ENCODE results near the gene JPH3.

Gene JPH3

DNA sequence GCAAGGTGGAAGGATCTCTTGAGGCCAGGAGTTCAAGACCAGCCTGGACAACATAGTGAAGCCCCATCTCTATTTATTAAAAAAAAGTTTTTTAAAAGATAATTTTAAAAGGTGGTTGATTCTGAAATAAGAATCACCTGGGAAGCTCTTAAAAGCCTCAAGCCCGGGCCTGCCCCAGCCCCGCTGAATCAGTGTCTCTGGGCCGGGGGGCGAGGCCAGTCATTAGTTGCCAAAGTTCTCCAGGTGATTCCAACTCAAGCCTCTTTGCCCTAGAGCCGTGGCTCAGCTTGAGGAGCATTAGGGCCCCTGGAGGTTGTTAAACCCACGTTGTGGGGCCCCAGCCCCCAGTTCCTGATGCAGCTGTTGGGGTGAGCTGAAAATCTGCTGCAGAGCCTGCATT is 24.6 kb downstream of the JPH3 start:
- no peak for DNase-seq (ENCODE audit: low read depth)

DNA sequence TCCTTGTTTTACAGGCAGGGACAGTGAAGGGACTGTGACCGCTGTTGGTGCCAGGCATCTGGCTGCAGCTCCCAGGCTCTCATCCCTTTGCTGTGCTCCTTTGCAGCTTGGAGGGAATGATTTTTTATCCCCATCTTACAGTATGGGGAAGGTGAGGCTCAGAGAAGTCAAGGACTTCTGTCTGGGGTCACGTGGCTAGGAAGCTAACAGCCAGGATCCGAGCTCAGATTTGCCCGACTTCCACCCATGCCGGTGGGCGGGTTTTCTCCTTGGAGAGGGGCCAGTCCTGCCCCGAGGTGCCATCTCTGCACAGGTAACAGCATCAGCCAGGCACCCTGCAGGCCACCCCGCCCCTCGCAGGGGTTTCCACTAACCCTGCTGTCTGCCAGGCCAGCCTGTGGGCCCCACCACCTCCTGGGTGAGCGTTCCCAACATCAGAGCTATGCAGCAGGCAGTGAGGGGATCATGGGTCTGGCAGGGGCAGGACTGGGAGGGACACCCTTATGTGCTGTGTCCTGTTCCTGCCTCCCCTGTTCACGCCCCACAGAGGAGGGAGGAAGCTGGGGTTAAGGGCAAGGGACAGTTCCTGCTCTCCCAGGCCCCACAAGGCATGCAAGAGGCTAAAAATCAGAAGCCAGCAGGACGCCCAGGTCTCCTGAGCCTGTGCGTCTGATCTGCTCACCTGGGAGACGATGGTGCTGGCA is 25.4 kb downstream of the JPH3 start:
- DNase-seq (ENCODE audit: low read depth) = no peak

GRCh38 chr16:87628246-87628923 is 26.1 kb downstream of the JPH3 start:
- DNase-seq (ENCODE audit: low read depth) = no peak

DNA sequence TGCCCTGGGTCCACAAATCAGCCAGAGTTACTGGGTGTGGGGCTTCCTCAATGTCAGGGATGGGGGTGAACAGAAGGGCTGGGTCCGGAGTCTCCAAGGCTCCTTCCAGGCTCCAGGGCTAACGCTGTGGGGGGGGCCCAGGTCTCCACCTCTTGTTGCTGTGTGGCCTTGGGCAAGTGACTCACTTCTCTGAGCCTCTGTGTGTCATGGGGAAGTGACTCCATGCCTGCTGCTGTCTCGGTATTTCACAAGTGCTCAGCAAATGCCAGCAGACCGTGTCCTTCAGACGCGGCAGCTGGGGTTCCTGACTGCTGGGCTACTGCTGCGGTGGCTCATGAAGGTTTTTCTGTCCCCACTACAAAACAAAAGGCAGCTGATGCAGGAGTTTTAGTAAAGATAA is 26.6 kb downstream of the JPH3 start:
- DNase-seq (ENCODE audit: low read depth) = no peak

- DNase-seq (ENCODE audit: low read depth) = no peak
Measured at GRCh38 chr16:87631067-87631466, 28.8 kb downstream of the JPH3 start.

DNA sequence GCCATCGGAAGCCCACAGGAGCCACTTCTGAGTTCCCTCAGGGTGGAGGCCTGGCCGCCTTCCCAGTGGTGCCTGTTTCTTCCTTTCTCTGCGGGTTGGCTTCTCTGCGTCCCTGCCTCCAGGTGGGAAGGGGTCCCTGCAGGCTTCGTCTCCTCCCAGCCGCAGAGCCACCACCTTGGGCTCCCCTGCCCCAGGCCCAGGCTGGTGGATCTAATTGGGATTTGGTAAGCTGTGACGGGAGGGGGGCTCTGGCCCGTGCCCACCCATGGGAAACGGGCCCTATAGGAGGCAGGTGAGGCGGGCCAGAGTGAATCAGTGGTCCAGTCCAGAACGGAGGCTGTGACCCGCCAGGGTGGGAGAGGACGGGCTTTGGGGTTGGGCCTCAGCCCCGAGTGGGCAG is 32.1 kb downstream of the JPH3 start:
- no peak for DNase-seq (ENCODE audit: low read depth)

DNA sequence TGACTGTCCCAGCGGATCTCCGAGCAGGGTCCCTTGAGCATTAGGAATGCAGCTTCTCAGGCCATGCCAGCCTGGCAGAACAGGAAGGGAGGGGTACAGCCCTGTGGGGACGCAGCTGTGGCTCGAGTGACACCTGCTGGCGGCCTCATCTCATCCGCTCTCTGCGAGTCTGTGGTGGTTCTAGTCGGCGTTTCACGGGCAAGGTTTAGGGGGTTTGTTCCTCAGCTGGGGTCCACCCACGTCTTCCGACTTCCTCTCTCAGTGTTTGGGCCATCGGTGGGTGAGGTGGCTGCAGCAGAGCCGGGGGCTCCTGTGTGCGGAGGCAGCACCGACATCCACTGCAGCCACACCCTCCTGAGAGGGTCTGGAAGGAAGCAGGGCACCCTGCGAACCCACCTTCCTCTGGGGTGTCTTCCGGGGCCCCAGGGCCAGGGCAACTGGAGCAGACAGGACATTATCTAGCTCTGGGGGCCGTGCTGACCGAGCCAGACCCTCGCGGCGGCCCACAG is 33.3 kb downstream of the JPH3 start:
- DNase-seq (ENCODE audit: low read depth) = peak; percentile 64

DNA sequence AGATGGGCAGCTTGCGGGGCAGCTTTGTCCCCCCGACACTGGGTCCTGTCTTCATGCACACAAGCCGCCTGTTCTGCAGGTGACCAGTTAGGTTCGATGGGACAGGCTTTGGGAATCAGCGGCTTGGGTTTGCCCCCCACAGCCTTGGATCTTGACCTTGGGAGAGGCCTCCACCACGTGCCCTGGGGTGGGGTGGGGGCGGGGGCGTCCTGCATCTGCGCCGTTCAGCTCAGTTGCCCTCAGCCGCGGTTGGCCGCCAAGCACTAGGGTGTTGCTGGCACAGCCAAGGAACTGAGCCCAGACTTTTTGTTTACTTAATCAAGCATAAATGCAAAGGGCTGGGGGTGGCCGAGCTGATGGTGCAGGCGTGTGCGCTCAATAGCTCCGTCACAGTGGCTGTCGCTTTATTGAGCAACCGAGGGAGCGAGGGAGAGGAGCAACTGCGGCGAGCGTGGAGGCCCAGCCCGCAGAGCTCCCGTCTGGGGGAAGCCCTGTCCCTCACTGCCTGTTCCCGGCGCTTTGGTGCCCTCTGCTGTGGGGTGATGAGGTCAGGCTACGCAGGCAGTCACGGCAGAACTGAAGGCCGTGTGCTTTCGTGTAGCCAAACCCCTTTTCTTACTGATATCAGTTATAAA is 33.9 kb downstream of the JPH3 start:
- DNase-seq (ENCODE audit: low read depth) = peak; percentile 79

DNA sequence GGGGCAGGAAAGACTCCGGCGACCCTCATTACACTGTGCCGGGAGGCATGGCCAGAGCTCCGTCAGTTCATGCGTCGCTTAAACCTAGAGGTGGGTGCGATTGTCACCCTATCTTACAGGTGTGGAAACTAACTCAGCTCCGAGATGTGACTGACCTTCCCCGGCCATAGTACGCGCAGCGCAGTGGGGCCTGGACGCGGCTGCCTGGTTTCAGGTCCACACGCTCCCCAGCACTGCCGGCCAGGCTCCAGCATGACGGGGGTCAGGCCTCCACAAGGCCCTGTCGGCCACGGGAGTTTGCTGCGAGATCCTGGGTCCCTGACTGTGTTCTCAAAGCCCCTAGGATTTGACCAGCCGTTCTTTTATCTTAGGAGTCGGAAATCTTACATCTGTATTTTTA is 34.4 kb downstream of the JPH3 start:
- DNase-seq (ENCODE audit: low read depth) = no peak

GRCh38 chr16:87637357-87637756 is 35.0 kb downstream of the JPH3 start:
- no peak for DNase-seq (ENCODE audit: low read depth)

GRCh38 chr16:87638736-87639135 is 36.4 kb downstream of the JPH3 start:
- DNase-seq (ENCODE audit: low read depth) = no peak

GRCh38 chr16:87641721-87642120 is 39.4 kb downstream of the JPH3 start:
- no peak for DNase-seq (ENCODE audit: low read depth)

DNA sequence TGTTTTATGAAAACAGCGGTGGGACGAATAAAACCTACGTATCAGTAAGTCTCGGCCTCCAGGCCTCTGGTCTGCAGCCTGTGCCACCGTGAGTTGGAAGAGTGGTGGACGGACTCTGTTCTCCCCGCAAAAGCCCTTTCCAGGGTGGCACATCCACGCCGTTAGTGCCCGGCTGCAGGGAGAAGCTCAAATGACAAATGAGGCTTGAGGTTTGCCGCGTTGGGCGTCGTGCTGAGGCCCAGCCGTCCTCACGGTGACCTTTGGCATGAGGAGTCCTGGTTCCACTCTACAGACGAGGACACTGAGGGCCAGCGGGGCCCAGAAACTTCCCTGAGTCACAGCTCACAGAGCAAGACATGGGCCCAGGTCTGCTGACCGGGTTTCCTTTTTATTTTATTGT is 40.2 kb downstream of the JPH3 start:
- no peak for DNase-seq (ENCODE audit: low read depth)

DNA sequence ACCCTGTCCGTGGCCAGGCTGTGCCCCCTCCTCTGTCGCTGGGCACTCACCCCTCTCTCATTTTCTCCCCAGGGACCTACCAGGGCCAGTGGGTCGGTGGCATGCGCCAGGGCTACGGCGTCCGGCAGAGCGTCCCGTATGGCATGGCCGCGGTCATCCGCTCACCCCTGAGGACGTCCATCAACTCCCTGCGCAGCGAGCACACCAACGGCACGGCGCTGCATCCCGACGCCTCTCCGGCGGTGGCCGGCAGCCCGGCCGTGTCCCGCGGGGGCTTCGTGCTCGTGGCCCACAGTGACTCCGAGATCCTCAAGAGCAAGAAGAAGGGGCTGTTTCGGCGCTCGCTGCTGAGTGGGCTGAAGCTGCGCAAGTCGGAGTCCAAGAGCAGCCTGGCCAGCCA is 41.9 kb downstream of the JPH3 start:
- no peak for DNase-seq (ENCODE audit: low read depth)

DNA sequence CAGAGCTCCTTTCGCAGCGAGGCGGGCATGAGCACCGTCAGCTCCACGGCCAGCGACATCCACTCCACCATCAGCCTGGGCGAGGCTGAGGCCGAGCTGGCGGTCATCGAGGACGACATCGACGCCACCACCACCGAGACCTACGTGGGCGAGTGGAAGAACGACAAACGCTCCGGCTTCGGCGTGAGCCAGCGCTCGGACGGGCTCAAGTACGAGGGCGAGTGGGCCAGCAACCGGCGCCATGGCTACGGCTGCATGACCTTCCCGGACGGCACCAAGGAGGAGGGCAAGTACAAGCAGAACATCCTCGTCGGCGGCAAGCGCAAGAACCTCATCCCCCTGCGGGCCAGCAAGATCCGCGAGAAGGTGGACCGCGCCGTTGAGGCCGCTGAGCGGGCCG is 42.3 kb downstream of the JPH3 start:
- no peak for DNase-seq (ENCODE audit: low read depth)

- DNase-seq (ENCODE audit: low read depth) = no peak
Measured at GRCh38 chr16:87645802-87646201, 43.5 kb downstream of the JPH3 start.

- DNase-seq (ENCODE audit: low read depth) = no peak
Measured at GRCh38 chr16:87647431-87648185, 45.3 kb downstream of the JPH3 start.

DNA sequence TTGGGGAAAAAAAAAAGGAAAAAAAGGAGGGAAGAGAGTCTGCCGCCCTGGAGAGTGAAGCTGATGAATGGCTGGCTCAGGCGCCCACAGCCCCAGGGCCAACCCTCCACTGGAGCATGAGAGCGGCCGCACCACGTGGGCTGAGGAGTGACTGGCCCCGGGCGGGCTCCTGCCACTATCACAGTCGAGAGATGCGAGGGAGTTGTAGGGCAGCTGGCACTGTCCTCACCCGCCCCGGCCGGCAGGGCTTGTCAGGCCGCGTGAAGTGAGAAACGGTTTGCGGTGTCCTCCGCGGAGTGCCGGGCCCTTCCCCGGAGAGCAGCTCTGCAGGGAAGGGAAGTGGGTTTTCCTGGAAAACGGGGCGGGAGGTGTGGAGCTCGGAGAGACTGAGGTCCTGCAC is 45.9 kb downstream of the JPH3 start:
- no peak for DNase-seq (ENCODE audit: low read depth)

- DNase-seq (ENCODE audit: low read depth) = no peak
Measured at GRCh38 chr16:87648698-87649487, 46.6 kb downstream of the JPH3 start.

GRCh38 chr16:87652386-87652785 is 50.1 kb downstream of the JPH3 start:
- DNase-seq (ENCODE audit: low read depth) = no peak

GRCh38 chr16:87652799-87653198 is 50.5 kb downstream of the JPH3 start:
- no peak for DNase-seq (ENCODE audit: low read depth)

GRCh38 chr16:87653234-87653633 is 50.9 kb downstream of the JPH3 start:
- DNase-seq (ENCODE audit: low read depth) = no peak
